Liver (tissue), 9 donors: Measurements from ENCODE around the gene MDC1. TPM values are rescaled to one million over a fixed set of nuclear protein-coding genes. Genes with fewer than 3 reads are reported as not detected.

Experiments used
- DNase-seq: peaks from one replicate; pipeline ENCODE4 v3.0.0-alpha.2; 2017; ENCODE audit warnings: low spot score
- H3K27ac ChIP-seq, 2 donors: one replicate each; pipeline ENCODE4 v1.7.0; 2013; ENCODE audit warnings: inconsistent platforms in 2 of 2, low read length in 2 of 2, control low read depth in 1 of 2, low read depth in 1 of 2, mild to moderate bottlenecking in 1 of 2
- H3K27me3 ChIP-seq, 4 donors: one replicate each; pipeline versions ENCODE4 v1.6.1 to v1.7.0; 2013; ENCODE audit warnings: low read length in 3 of 4, inconsistent platforms in 1 of 4, mild to moderate bottlenecking in 1 of 4, moderate library complexity in 1 of 4; ENCODE audit not compliant: control insufficient read depth in 4 of 4, insufficient read depth in 4 of 4
- H3K36me3 ChIP-seq, 4 donors: one replicate each; pipeline versions ENCODE4 v1.6.1 to v1.7.0; 2013; ENCODE audit warnings: low read length in 3 of 4, mild to moderate bottlenecking in 3 of 4, low read depth in 1 of 4, moderate library complexity in 1 of 4; ENCODE audit not compliant: control insufficient read depth in 4 of 4, insufficient read depth in 3 of 4
- H3K4me1 ChIP-seq, 4 donors: one replicate each; pipeline versions ENCODE4 v1.6.1 to v1.7.0; 2013; ENCODE audit warnings: low read length in 3 of 4, mild to moderate bottlenecking in 3 of 4, moderate library complexity in 1 of 4; ENCODE audit not compliant: control insufficient read depth in 4 of 4, insufficient read depth in 4 of 4
- H3K4me3 ChIP-seq, 3 donors: one replicate each; pipeline versions ENCODE4 v1.6.1 to v1.7.0; 2013; ENCODE audit warnings: low read length in 3 of 3, control low read depth in 1 of 3, low read depth in 1 of 3, mild to moderate bottlenecking in 1 of 3
- H3K9ac ChIP-seq, 2 donors: one replicate each; pipeline ENCODE4 v1.7.0; 2013; ENCODE audit warnings: low read length in 2 of 2, mild to moderate bottlenecking in 2 of 2, moderate library complexity in 2 of 2, control low read depth in 1 of 2, low read depth in 1 of 2
- H3K9me3 ChIP-seq, 4 donors: one replicate each; pipeline versions ENCODE4 v1.6.1 to v1.7.0; 2013; ENCODE audit warnings: low read length in 3 of 4; ENCODE audit not compliant: control insufficient read depth in 4 of 4
- EGR1 ChIP-seq, 2 donors: IDR thresholded peaks; 2 replicates each; pipeline ENCODE4 v1.6.1; 2016 to 2018; ENCODE audit warnings: antibody characterized with exemption in 2 of 2, low read depth in 2 of 2
- FOXA1 ChIP-seq: IDR thresholded peaks from 2 replicates; pipeline ENCODE4 v1.6.1; 2016; ENCODE audit warnings: antibody characterized with exemption
- FOXA2 ChIP-seq: IDR thresholded peaks from 2 replicates; pipeline ENCODE4 v1.6.1; 2016; ENCODE audit warnings: antibody characterized with exemption
- GABPA ChIP-seq, 2 donors: IDR thresholded peaks in 1 of 2; conservative IDR thresholded peaks in 1 of 2; 2 replicates each; pipeline ENCODE4 v1.6.1; 2016; ENCODE audit warnings: antibody characterized with exemption in 2 of 2, mild to moderate bottlenecking in 1 of 2, moderate library complexity in 1 of 2
- HNF4A ChIP-seq, 2 donors: conservative IDR thresholded peaks; 2 replicates each; pipeline ENCODE4 v1.6.1; 2016; ENCODE audit warnings: antibody characterized with exemption in 2 of 2, mild to moderate bottlenecking in 2 of 2
- HNF4G ChIP-seq: IDR thresholded peaks from 2 replicates; pipeline ENCODE4 v1.6.1; 2016; ENCODE audit warnings: antibody characterized with exemption
- JUND ChIP-seq, 2 donors: IDR thresholded peaks; 2 replicates each; pipeline ENCODE4 v1.6.1; 2016; ENCODE audit warnings: antibody characterized with exemption in 2 of 2
- NR2F2 ChIP-seq: IDR thresholded peaks from 2 replicates; pipeline ENCODE4 v1.6.1; 2016; ENCODE audit warnings: antibody characterized with exemption
- RAD21 ChIP-seq, 2 donors: IDR thresholded peaks; 2 replicates each; pipeline ENCODE4 v1.6.1; 2016; ENCODE audit warnings: antibody characterized with exemption in 2 of 2, mild to moderate bottlenecking in 2 of 2
- RXRA ChIP-seq, 2 donors: IDR thresholded peaks; 2 replicates each; pipeline ENCODE4 v1.6.1; 2017 to 2018; ENCODE audit warnings: antibody characterized with exemption in 2 of 2, mild to moderate bottlenecking in 1 of 2
- SP1 ChIP-seq: IDR thresholded peaks from 2 replicates; pipeline ENCODE4 v1.6.1; 2018; ENCODE audit warnings: antibody characterized with exemption, mild to moderate bottlenecking
- TAF1 ChIP-seq: conservative IDR thresholded peaks from 2 replicates; pipeline ENCODE4 v1.6.1; 2016; ENCODE audit warnings: antibody characterized with exemption, mild to moderate bottlenecking
- YY1 ChIP-seq: IDR thresholded peaks from 2 replicates; pipeline ENCODE4 v1.6.1; 2016; ENCODE audit warnings: antibody characterized with exemption, mild to moderate bottlenecking
- WGBS: extraction: QIAGEN DNeasy Blood & Tissue Kit; methylation state at CpG from one replicate; pipeline ENCODE4 v1.1.7; 2013; 5-methylcytosine and 5-hydroxymethylcytosine counted together
- polyA plus RNA-seq, 2 donors: library from polyadenylated mRNA; stranded (reverse) in 1 of 2; unstranded in 1 of 2; fragments of 200-250 nt in 1 of 2; fragments of >200 nt in 1 of 2; fragmentation: Nextera tagmentation in 1 of 2; extraction: Ambion mirVana in 1 of 2; gene quantifications; one replicate each; pipeline versions ENCODE4 v1.2.1 to v1.2.3, GENCODE V29; 2013 to 2015
- total RNA-seq, 2 donors: library from RNA; depleted of rRNA; stranded (reverse); fragments of >200 nt; gene quantifications; one replicate each; pipeline ENCODE4 v1.2.3, GENCODE V29; 2014
- TF ChIP-seq, protein P1 (sequence below): fragments of 150-350 bp; IDR thresholded peaks from 2 replicates; pipeline ENCODE4 v1.5.1; 2017; ENCODE audit warnings: improper control_type of control experiment, low read depth, low read length; ENCODE audit not compliant: missing input control
- TF ChIP-seq, protein P2 (sequence below): IDR thresholded peaks from 2 replicates; pipeline ENCODE4 v1.6.1; 2016; ENCODE audit warnings: antibody characterized with exemption
- TF ChIP-seq, protein P3 (sequence below): IDR thresholded peaks from 2 replicates; pipeline ENCODE4 v1.6.1; 2016; ENCODE audit warnings: antibody characterized with exemption
- TF ChIP-seq, protein P4 (sequence below): IDR thresholded peaks from 2 replicates; pipeline ENCODE4 v1.6.1; 2016; ENCODE audit warnings: antibody characterized with exemption, mild to moderate bottlenecking
- TF ChIP-seq, protein P5 (sequence below): IDR thresholded peaks from 2 replicates; pipeline ENCODE4 v1.6.1; 2016; ENCODE audit warnings: antibody characterized with exemption
- donor health status: healthy.
- donor health status: healthy.
- donor health status: healthy.
- donor health status: healthy.
- donor health status: healthy.

Gene MDC1
- total and polyA plus RNA-seq, 4 donors, result 5.9 to 15.5 (median 8.4) TPM

DNA sequence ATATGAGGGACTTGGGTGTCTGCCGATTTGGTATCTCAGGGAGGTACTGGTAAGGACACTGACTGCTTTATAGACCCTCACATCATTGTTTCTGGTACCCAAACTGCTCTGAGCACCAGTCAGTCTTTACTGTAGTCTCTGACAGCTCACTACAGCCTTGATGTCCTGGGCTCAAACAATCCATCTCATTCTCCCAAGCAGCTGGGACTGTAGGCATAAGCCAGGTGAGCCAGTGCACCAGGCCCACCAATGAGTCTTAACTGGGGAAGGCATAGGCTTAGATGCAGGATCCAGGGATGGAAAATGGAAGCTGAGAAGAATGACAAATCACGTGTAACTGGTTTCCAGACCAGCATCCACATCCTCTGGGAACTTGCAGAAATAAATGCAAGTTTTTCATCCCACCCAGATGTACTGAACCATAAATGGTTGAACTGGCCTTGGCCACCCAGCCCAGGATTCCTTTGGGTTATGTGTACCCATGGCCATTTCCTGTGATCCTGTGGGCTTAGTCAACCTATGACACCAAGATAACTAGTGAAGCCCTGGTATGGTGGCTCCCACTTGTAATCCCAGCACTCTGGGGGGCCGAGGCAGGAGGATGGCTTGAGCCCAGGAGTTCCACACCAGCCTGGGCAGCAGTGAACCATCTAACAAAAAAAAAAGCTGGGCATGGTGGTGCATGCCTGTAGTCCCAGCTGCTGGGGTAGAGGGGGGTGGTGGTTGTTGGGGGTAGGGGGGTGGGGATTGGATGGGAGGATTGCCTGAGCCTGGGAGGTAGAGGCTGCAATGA lies 8.8 kb upstream of the MDC1 start:
- H3K9me3 ChIP-seq, result no peaks in the 10 kb centered on the region
- TF ChIP-seq SP1, result no peak
- TF ChIP-seq YY1, result no peak
- TF ChIP-seq JUND (IDR thresholded peaks at IDR 0.05), result no peak
- no peak for TF ChIP-seq RXRA (IDR thresholded peaks at IDR 0.05)
- TF ChIP-seq, protein P1, sequence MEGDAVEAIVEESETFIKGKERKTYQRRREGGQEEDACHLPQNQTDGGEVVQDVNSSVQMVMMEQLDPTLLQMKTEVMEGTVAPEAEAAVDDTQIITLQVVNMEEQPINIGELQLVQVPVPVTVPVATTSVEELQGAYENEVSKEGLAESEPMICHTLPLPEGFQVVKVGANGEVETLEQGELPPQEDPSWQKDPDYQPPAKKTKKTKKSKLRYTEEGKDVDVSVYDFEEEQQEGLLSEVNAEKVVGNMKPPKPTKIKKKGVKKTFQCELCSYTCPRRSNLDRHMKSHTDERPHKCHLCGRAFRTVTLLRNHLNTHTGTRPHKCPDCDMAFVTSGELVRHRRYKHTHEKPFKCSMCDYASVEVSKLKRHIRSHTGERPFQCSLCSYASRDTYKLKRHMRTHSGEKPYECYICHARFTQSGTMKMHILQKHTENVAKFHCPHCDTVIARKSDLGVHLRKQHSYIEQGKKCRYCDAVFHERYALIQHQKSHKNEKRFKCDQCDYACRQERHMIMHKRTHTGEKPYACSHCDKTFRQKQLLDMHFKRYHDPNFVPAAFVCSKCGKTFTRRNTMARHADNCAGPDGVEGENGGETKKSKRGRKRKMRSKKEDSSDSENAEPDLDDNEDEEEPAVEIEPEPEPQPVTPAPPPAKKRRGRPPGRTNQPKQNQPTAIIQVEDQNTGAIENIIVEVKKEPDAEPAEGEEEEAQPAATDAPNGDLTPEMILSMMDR, result no peak
- no peak for TF ChIP-seq NR2F2
- no peak for TF ChIP-seq RAD21 (IDR thresholded peaks at IDR 0.05)
- TF ChIP-seq, protein P2, sequence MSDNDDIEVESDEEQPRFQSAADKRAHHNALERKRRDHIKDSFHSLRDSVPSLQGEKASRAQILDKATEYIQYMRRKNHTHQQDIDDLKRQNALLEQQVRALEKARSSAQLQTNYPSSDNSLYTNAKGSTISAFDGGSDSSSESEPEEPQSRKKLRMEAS, result no peak
- TF ChIP-seq, protein P3, sequence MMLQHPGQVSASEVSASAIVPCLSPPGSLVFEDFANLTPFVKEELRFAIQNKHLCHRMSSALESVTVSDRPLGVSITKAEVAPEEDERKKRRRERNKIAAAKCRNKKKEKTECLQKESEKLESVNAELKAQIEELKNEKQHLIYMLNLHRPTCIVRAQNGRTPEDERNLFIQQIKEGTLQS, result no peak
- TF ChIP-seq, protein P4, sequence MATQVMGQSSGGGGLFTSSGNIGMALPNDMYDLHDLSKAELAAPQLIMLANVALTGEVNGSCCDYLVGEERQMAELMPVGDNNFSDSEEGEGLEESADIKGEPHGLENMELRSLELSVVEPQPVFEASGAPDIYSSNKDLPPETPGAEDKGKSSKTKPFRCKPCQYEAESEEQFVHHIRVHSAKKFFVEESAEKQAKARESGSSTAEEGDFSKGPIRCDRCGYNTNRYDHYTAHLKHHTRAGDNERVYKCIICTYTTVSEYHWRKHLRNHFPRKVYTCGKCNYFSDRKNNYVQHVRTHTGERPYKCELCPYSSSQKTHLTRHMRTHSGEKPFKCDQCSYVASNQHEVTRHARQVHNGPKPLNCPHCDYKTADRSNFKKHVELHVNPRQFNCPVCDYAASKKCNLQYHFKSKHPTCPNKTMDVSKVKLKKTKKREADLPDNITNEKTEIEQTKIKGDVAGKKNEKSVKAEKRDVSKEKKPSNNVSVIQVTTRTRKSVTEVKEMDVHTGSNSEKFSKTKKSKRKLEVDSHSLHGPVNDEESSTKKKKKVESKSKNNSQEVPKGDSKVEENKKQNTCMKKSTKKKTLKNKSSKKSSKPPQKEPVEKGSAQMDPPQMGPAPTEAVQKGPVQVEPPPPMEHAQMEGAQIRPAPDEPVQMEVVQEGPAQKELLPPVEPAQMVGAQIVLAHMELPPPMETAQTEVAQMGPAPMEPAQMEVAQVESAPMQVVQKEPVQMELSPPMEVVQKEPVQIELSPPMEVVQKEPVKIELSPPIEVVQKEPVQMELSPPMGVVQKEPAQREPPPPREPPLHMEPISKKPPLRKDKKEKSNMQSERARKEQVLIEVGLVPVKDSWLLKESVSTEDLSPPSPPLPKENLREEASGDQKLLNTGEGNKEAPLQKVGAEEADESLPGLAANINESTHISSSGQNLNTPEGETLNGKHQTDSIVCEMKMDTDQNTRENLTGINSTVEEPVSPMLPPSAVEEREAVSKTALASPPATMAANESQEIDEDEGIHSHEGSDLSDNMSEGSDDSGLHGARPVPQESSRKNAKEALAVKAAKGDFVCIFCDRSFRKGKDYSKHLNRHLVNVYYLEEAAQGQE, result no peak
- TF ChIP-seq TAF1, result no peak
- TF ChIP-seq EGR1 (IDR thresholded peaks at IDR 0.05; ENCODE audit: low read depth in 2 of 2), result no peak
- TF ChIP-seq, protein P5, sequence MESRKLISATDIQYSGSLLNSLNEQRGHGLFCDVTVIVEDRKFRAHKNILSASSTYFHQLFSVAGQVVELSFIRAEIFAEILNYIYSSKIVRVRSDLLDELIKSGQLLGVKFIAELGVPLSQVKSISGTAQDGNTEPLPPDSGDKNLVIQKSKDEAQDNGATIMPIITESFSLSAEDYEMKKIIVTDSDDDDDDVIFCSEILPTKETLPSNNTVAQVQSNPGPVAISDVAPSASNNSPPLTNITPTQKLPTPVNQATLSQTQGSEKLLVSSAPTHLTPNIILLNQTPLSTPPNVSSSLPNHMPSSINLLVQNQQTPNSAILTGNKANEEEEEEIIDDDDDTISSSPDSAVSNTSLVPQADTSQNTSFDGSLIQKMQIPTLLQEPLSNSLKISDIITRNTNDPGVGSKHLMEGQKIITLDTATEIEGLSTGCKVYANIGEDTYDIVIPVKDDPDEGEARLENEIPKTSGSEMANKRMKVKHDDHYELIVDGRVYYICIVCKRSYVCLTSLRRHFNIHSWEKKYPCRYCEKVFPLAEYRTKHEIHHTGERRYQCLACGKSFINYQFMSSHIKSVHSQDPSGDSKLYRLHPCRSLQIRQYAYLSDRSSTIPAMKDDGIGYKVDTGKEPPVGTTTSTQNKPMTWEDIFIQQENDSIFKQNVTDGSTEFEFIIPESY, result no peak
- no peak for TF ChIP-seq GABPA (IDR thresholded peaks at IDR 0.05 in 1 of 2, conservative IDR thresholded peaks at IDR 0.05 in 1 of 2)
- TF ChIP-seq HNF4G, result no peak
- TF ChIP-seq HNF4A (conservative IDR thresholded peaks at IDR 0.05), result no peak
- no peak for TF ChIP-seq FOXA1
- no peak for TF ChIP-seq FOXA2
- no peak overlapping the region for H3K27ac ChIP-seq
- no peak overlapping the region for H3K4me3 ChIP-seq
- peaks cover 17 to 55% (median 47%) of the 10 kb centered on the region in 4 donors for H3K36me3 ChIP-seq
- H3K27me3 ChIP-seq, result no peaks in the 10 kb centered on the region
- DNase-seq, result no peak
- H3K4me1 ChIP-seq, result peaks cover 0 to 37% (median 26%) of the 10 kb centered on the region in 4 donors
- no peak overlapping the region for H3K9ac ChIP-seq
- 65% methylated on average over 3 of the region's 3 CpGs for WGBS
